OCI-LY7 (cell line): ENCODE measurements around the gene DSN1. TPM values are rescaled to one million over a fixed set of nuclear protein-coding genes. Genes with fewer than 3 reads are reported as not detected.

ENCODE experiments used
- BruUV-seq: library from RNA; stranded (reverse); fragments of 400-500 nt; replicated peaks from 2 replicates; lab custom pipeline; 2021; lab: Mats Ljungman, UMichigan
- CTCF ChIA-PET: fragments of 300-600 bp; sonication (Branson Sonifier 250); formaldehyde crosslinking; loops from one replicate; lab custom pipeline; 2022; ENCODE audit warnings: antibody characterized with exemption; ENCODE audit not compliant: unreplicated experiment; lab: Charles Lee
- POLR2A ChIA-PET: fragments of 300-600 bp; sonication (Branson Sonifier 250); formaldehyde crosslinking; loops from one replicate; lab custom pipeline; 2022; ENCODE audit warnings: antibody characterized with exemption; lab: Charles Lee
- DNase-seq: peaks from one replicate; pipeline ENCODE4 v3.0.0-alpha.2; 2015; ENCODE audit warnings: low spot score
- H2AFZ ChIP-seq: fragments of 200-600 bp; sonication (generic), shearing (Covaris generic); 2 replicates; pipeline ENCODE4 v1.6.1; 2014; ENCODE audit warnings: mild to moderate bottlenecking, antibody characterized with exemption, low read length, moderate library complexity
- H3K27ac ChIP-seq: fragments of 200-600 bp; sonication (generic); 2 replicates; pipeline ENCODE4 v1.5.1; 2014; ENCODE audit warnings: mixed run types, low read depth, mild to moderate bottlenecking, moderate library complexity, low read length, inconsistent platforms; ENCODE audit not compliant: poor library complexity, severe bottlenecking
- H3K36me3 ChIP-seq: fragments of 200-600 bp; sonication (generic); 2 replicates; pipeline ENCODE4 v1.6.1; 2014; ENCODE audit warnings: mild to moderate bottlenecking, antibody characterized with exemption, low read length, moderate library complexity, mixed read lengths; ENCODE audit not compliant: insufficient read depth
- H3K4me1 ChIP-seq: fragments of 200-600 bp; sonication (generic); 2 replicates; pipeline ENCODE4 v1.5.1; 2014; ENCODE audit warnings: mild to moderate bottlenecking, low read length; ENCODE audit not compliant: insufficient read depth, poor library complexity, severe bottlenecking
- H3K4me2 ChIP-seq: fragments of 200-600 bp; sonication (generic); 2 replicates; pipeline ENCODE4 v1.6.1; 2014; ENCODE audit warnings: mild to moderate bottlenecking, low read length
- H3K4me3 ChIP-seq: fragments of 200-600 bp; sonication (generic); 2 replicates; pipeline ENCODE4 v1.5.1; 2014; ENCODE audit warnings: mild to moderate bottlenecking, low read depth, low read length; ENCODE audit not compliant: poor library complexity, severe bottlenecking
- H3K79me2 ChIP-seq: fragments of 200-600 bp; sonication (generic); 2 replicates; pipeline ENCODE4 v1.6.1; 2016; ENCODE audit warnings: low read depth, mild to moderate bottlenecking, low read length, moderate library complexity, mixed read lengths; ENCODE audit not compliant: insufficient read depth
- H3K9me2 ChIP-seq: fragments of 200-600 bp; sonication (generic); 2 replicates; pipeline ENCODE4 v1.6.1; 2016; ENCODE audit warnings: mild to moderate bottlenecking, low read length, mixed read lengths; ENCODE audit not compliant: insufficient read depth
- H3K9me3 ChIP-seq: fragments of 200-600 bp; sonication (generic); 2 replicates; pipeline ENCODE4 v1.6.1; 2014; ENCODE audit warnings: mild to moderate bottlenecking, mixed run types, low read length, mixed read lengths
- H4K20me1 ChIP-seq: fragments of 200-600 bp; sonication (generic); 2 replicates; pipeline ENCODE4 v1.6.1; 2014; ENCODE audit warnings: mild to moderate bottlenecking, antibody characterized with exemption, low read length, moderate library complexity, mixed read lengths; ENCODE audit not compliant: insufficient read depth
- CTCF ChIP-seq: fragments of 200-600 bp; sonication (generic); conservative IDR thresholded peaks from 2 replicates; pipeline ENCODE4 v1.5.1; 2014; ENCODE audit warnings: mild to moderate bottlenecking, antibody characterized with exemption, low read length, moderate library complexity, mixed read lengths
- EZH2phosphoT487 ChIP-seq: fragments of 200-600 bp; sonication (generic); IDR thresholded peaks from 2 replicates; pipeline ENCODE4 v1.6.1; 2018; ENCODE audit warnings: low read depth, borderline replicate concordance, mild to moderate bottlenecking, mixed run types, antibody characterized with exemption, low read length, moderate library complexity, mixed read lengths
- intact Hi-C: fragments of 100-400 bp; cut with micrococcal nuclease; formaldehyde crosslinking; loops from one replicate; pipeline ENCODE4 v1.10.0; 2022; ENCODE audit not compliant: unreplicated experiment
- total RNA-seq, 2 experiments: library from RNA; depleted of rRNA in 1 of 2; stranded (reverse); fragments of >200 nt in 1 of 2; shearing (Covaris generic) in 1 of 2; gene quantifications; 2 replicates each; pipeline ENCODE4 v1.2.3, GENCODE V29; 2014 to 2022

Gene DSN1
- total RNA-seq, 2 experiments from 2014 or later: 33.0 to 37.6 TPM

- H3K36me3 ChIP-seq: peaks cover 73% of the 10 kb centered on the region
- BruUV-seq: no TSS peak
- TF ChIP-seq CTCF (no peak), EZH2phosphoT487 (no peak)
- no peak overlapping the region for H3K27ac ChIP-seq
- H3K9me3 ChIP-seq: no peaks in the 10 kb centered on the region
- no peak overlapping the region for H2AFZ ChIP-seq
- H3K4me3 ChIP-seq: no peak overlapping the region
- no peak overlapping the region for H3K4me2 ChIP-seq
- peaks cover 19% of the 10 kb centered on the region for H3K4me1 ChIP-seq
- intact Hi-C loops: loop anchor here (5.0 kb wide), 1 partner anchor 245 kb away; no protein-coding TSS in a partner anchor
- H3K79me2 ChIP-seq: no peaks in the 10 kb centered on the region
- no peaks in the 10 kb centered on the region for H3K9me2 ChIP-seq
- ChIA-PET POLR2A (interaction anchor here (0.8 kb wide), 1 partner anchor 12 kb away, joined by 3 read pairs; no protein-coding TSS in a partner anchor), CTCF (no interaction called here)
- no peaks in the 10 kb centered on the region for H4K20me1 ChIP-seq
- no peak for DNase-seq
Observed at GRCh38 chr20:36752582-36752981, 21.0 kb downstream of the DSN1 start.

- POLR2A ChIA-PET: interaction anchor here (0.6 to 1.2 kb wide), 11 partner anchors 8 to 762 kb away, joined by 3 to 7 read pairs (median 4); partner anchors contain the start of gene DSN1
- Histone ChIP-seq H3K27ac (peak within 1 kb of the TSS; percentile 48), H2AFZ (peak within 1 kb of the TSS; percentile 89), H4K20me1 (no peaks in the 10 kb centered on the region), H3K36me3 (peaks cover 14% of the 10 kb centered on the region), H3K4me3 (peak within 1 kb of the TSS; percentile 85), H3K4me1 (peaks cover 20% of the 10 kb centered on the region), H3K79me2 (no peaks in the 10 kb centered on the region), H3K9me2 (no peaks in the 10 kb centered on the region), H3K9me3 (no peaks in the 10 kb centered on the region), H3K4me2 (peak within 1 kb of the TSS; percentile 98)
- TF ChIP-seq EZH2phosphoT487 (no peak), CTCF (no peak)
- intact Hi-C loops: no loop called here
- TSS peak; percentile 94 for BruUV-seq
- CTCF ChIA-PET: interaction anchor here (0.5 to 1.2 kb wide), 7 partner anchors 9 to 140 kb away, joined by 3 to 10 read pairs (median 3); partner anchors contain the start of gene DSN1
- DNase-seq: peak; percentile 97
Observed at GRCh38 chr20:36745927-36746659, 27.5 kb downstream of the DSN1 start, which contains the start of gene NDRG3. NDRG3 (minus strand) TSS chr20:36746090; CDS start chr20:36721735, 24,355 bp downstream.
